Dedifferentiated amniotic fluid mesenchymal stem cell (primary cell): ENCODE measurements around the gene ZC3H10.

Experiments
- DNase-seq: peaks from one replicate; pipeline ENCODE4 v3.0.0-alpha.2; 2016; ENCODE audit errors: extremely low spot score

Gene ZC3H10

GRCh38 chr12:56127888-56128669 is 10.0 kb downstream of the ZC3H10 start, which contains the start of gene ESYT1:
ESYT1 (plus strand) TSS chr12:56128267; CDS start chr12:56128320, 53 bp downstream.
- peak; percentile 99 for DNase-seq

- no peak for DNase-seq
These were observed 10.7 kb downstream of the ZC3H10 start for GRCh38 chr12:56128670-56129205.

- DNase-seq, result no peak
These were observed 11.3 kb downstream of the ZC3H10 start for GRCh38 chr12:56129206-56129941.

- no peak for DNase-seq
These were observed 12.0 kb downstream of the ZC3H10 start for GRCh38 chr12:56129942-56130495.

- DNase-seq, result no peak
These were observed 12.8 kb downstream of the ZC3H10 start for GRCh38 chr12:56130876-56131275.

GRCh38 chr12:56134897-56135296 is 16.8 kb downstream of the ZC3H10 start:
- DNase-seq, result no peak

- DNase-seq, result no peak
These were observed 19.9 kb downstream of the ZC3H10 start for GRCh38 chr12:56137853-56138571.

GRCh38 chr12:56141946-56142784 is 24.1 kb downstream of the ZC3H10 start:
- no peak for DNase-seq

- DNase-seq, result no peak
These were observed 25.2 kb downstream of the ZC3H10 start for GRCh38 chr12:56143217-56143616.

GRCh38 chr12:56143870-56144269 is 25.8 kb downstream of the ZC3H10 start:
- DNase-seq, result no peak

- DNase-seq, result no peak
These were observed 27.2 kb downstream of the ZC3H10 start for GRCh38 chr12:56145217-56145616.

GRCh38 chr12:56146492-56147460 is 28.7 kb downstream of the ZC3H10 start:
- no peak for DNase-seq

- DNase-seq, result no peak
These were observed 32.5 kb downstream of the ZC3H10 start for GRCh38 chr12:56150563-56150962.

- DNase-seq, result no peak
These were observed 33.6 kb downstream of the ZC3H10 start for GRCh38 chr12:56151672-56152131.

- DNase-seq, result peak; percentile 94
These were observed 34.2 kb downstream of the ZC3H10 start, which contains the start of gene MYL6B for GRCh38 chr12:56152132-56152755. MYL6B (plus strand) TSS chr12:56152587; CDS start chr12:56153919, 1,332 bp downstream.

- DNase-seq, result no peak
These were observed 35.0 kb downstream of the ZC3H10 start for GRCh38 chr12:56152756-56153677.

- DNase-seq, result no peak
These were observed 35.6 kb downstream of the ZC3H10 start for GRCh38 chr12:56153678-56154065.

GRCh38 chr12:56154246-56154771 is 36.2 kb downstream of the ZC3H10 start:
- DNase-seq, result no peak
